Fibroblast of skin of right biceps (primary cell): Measurements from ENCODE around the gene PIH1D2.
A peak's percentile ranks its signal among the peaks of the same experiment; 100 is the strongest.
"Not testable (repeated sequence)": the region's sequence is repeated elsewhere in the genome, so short reads cannot be mapped to it uniquely, and the experiment has no call there.

Experiments used
- DNase-seq: peaks from one replicate; pipeline ENCODE4 v3.0.0-alpha.2; 2013

PIH1D2 gene

GRCh38 chr11:112051768-112052167, 22.0 kb downstream of the PIH1D2 start:
- no peak for DNase-seq

- DNase-seq = no peak
Observed at GRCh38 chr11:112050721-112051120, 23.1 kb downstream of the PIH1D2 start.

- no peak for DNase-seq
Observed at GRCh38 chr11:112049777-112050176, 24.0 kb downstream of the PIH1D2 start.

- DNase-seq = not testable (repeated sequence)
Observed at GRCh38 chr11:112048256-112048655, 25.6 kb downstream of the PIH1D2 start.

- not testable (repeated sequence) for DNase-seq
Observed at GRCh38 chr11:112046647-112047046, 27.2 kb downstream of the PIH1D2 start.

GRCh38 chr11:112044961-112045360, 28.9 kb downstream of the PIH1D2 start:
- no peak for DNase-seq

- DNase-seq = no peak
Observed at GRCh38 chr11:112042961-112043304, 30.9 kb downstream of the PIH1D2 start.

GRCh38 chr11:112042161-112042960, 31.5 kb downstream of the PIH1D2 start:
- DNase-seq = peak; percentile 51

GRCh38 chr11:112037527-112037926, 36.3 kb downstream of the PIH1D2 start:
- DNase-seq = no peak

GRCh38 chr11:112033902-112034301, 39.9 kb downstream of the PIH1D2 start:
- DNase-seq = no peak

GRCh38 chr11:112029460-112029859, 44.4 kb downstream of the PIH1D2 start:
- DNase-seq = no peak

- DNase-seq = not testable (repeated sequence)
Observed at GRCh38 chr11:112026784-112027410, 46.9 kb downstream of the PIH1D2 start.

- DNase-seq = peak; percentile 10
Observed at GRCh38 chr11:112025707-112026106, 48.1 kb downstream of the PIH1D2 start.

GRCh38 chr11:112024773-112025678, 48.8 kb downstream of the PIH1D2 start, which contains the start of gene DLAT:
Gene DLAT, plus strand, starts transcription at chr11:112025408. Its CDS starts 65 bp downstream, at chr11:112025473.
- DNase-seq = peak; percentile 85

- DNase-seq = no peak
Observed at GRCh38 chr11:112024178-112024772, 49.5 kb downstream of the PIH1D2 start.

GRCh38 chr11:112023104-112023503, 50.7 kb downstream of the PIH1D2 start:
- no peak for DNase-seq

- no peak for DNase-seq
Observed at GRCh38 chr11:112019066-112019465, 54.8 kb downstream of the PIH1D2 start.
